ENCODE results near the gene THRAP3. TPM values are rescaled to one million over a fixed set of nuclear protein-coding genes. Genes with fewer than 3 reads are reported as not detected.

The THRAP3 gene
- total RNA-seq, 4 donors from 2014 or later: 88.9 to 129 (median 115) TPM

GRCh38 chr1:36276688-36277087, 52.4 kb downstream of the THRAP3 start:
- Histone ChIP-seq H3K4me1 (peaks cover 10 to 24% of the 10 kb centered on the region in 2 donors), H3K27ac (no peak overlapping the region), H3K36me3 (no peaks in the 10 kb centered on the region), H3K27me3 (no peaks in the 10 kb centered on the region), H3K9me3 (no peaks in the 10 kb centered on the region), H3K4me3 (replicated peaks in 1 of 3) (no peak overlapping the region)
- DNase-seq: no peak
- intact Hi-C loops (cut with DNase I): loop anchor here (10.0 kb wide), 1 partner anchor 52 kb away; the partner anchor contains the start of gene THRAP3
- no peak for TF ChIP-seq POLR2A (IDR thresholded peaks at IDR 0.05)
- no peak for TF ChIP-seq CTCF (IDR thresholded peaks at IDR 0.05)
- 97 to 98% methylated on average over 6 of the region's 6 CpGs for WGBS, 2 donors

- peak overlapping the region in 2 of 3 donors; percentile 24 to 26 for H3K27ac ChIP-seq
- 45 to 61% methylated on average over 2 of the region's 2 CpGs for WGBS, 2 donors
- TF ChIP-seq POLR2A (IDR thresholded peaks at IDR 0.05) (no peak), CTCF (IDR thresholded peaks at IDR 0.05) (no peak)
- no peaks in the 10 kb centered on the region for H3K9me3 ChIP-seq
- no peak for DNase-seq
- peaks cover 10 to 24% of the 10 kb centered on the region in 2 donors for H3K4me1 ChIP-seq
- intact Hi-C loops (cut with DNase I): loop anchor here (10.0 kb wide), 1 partner anchor 54 kb away; the partner anchor contains the start of gene THRAP3
- H3K36me3 ChIP-seq: peaks cover 7 to 12% of the 10 kb centered on the region in 2 donors
- no peaks in the 10 kb centered on the region for H3K27me3 ChIP-seq
- no peak overlapping the region for H3K4me3 ChIP-seq (replicated peaks in 1 of 3)
Observed at GRCh38 chr1:36279110-36279788, 55.0 kb downstream of the THRAP3 start.

- Histone ChIP-seq H3K36me3 (peaks cover 7 to 12% of the 10 kb centered on the region in 2 donors), H3K4me3 (replicated peaks in 1 of 3) (no peak overlapping the region), H3K9me3 (no peaks in the 10 kb centered on the region), H3K27me3 (no peaks in the 10 kb centered on the region), H3K27ac (peak overlapping the region in 2 of 3 donors; percentile 24 to 26), H3K4me1 (peaks cover 10 to 24% of the 10 kb centered on the region in 2 donors)
- 91 to 92% methylated on average over 7 of the region's 7 CpGs for WGBS, 2 donors
- DNase-seq: no peak
- intact Hi-C loops (cut with DNase I): loop anchor here (10.0 kb wide), 1 partner anchor 55 kb away; the partner anchor contains the start of gene THRAP3
- TF ChIP-seq POLR2A (IDR thresholded peaks at IDR 0.05) (no peak), CTCF (IDR thresholded peaks at IDR 0.05) (no peak)
Observed at GRCh38 chr1:36279789-36280296, 55.6 kb downstream of the THRAP3 start.

- Histone ChIP-seq H3K4me3 (replicated peaks in 1 of 3) (no peak overlapping the region), H3K4me1 (peaks cover 11 to 23% of the 10 kb centered on the region in 2 donors), H3K9me3 (no peaks in the 10 kb centered on the region), H3K27ac (no peak overlapping the region), H3K36me3 (peaks cover 26 to 34% of the 10 kb centered on the region in 2 donors), H3K27me3 (no peaks in the 10 kb centered on the region)
- no peak for DNase-seq
- intact Hi-C loops (cut with DNase I): no loop called here
- 56 to 78% methylated on average over 1 of the region's 1 CpG for WGBS, 2 donors
- TF ChIP-seq CTCF (IDR thresholded peaks at IDR 0.05): no peak
- no peak for TF ChIP-seq POLR2A (IDR thresholded peaks at IDR 0.05)
Observed at GRCh38 chr1:36284061-36284460, 59.8 kb downstream of the THRAP3 start.

GRCh38 chr1:36284517-36284916, 60.3 kb downstream of the THRAP3 start:
- H3K9me3 ChIP-seq: no peaks in the 10 kb centered on the region
- peaks cover 11 to 23% of the 10 kb centered on the region in 2 donors for H3K4me1 ChIP-seq
- 78 to 83% methylated on average over 1 of the region's 1 CpG for WGBS, 2 donors
- H3K4me3 ChIP-seq (replicated peaks in 1 of 3): no peak overlapping the region
- intact Hi-C loops (cut with DNase I): no loop called here
- no peaks in the 10 kb centered on the region for H3K27me3 ChIP-seq
- H3K27ac ChIP-seq: no peak overlapping the region
- H3K36me3 ChIP-seq: peaks cover 31 to 38% of the 10 kb centered on the region in 2 donors
- no peak for DNase-seq
- TF ChIP-seq POLR2A (IDR thresholded peaks at IDR 0.05) (no peak), CTCF (IDR thresholded peaks at IDR 0.05) (no peak)

All from thyroid gland (tissue), 4 donors.